ENCODE data around the gene DGLUCY. TPM values are rescaled to one million over a fixed set of nuclear protein-coding genes. Genes with fewer than 3 reads are reported as not detected.
A peak's percentile ranks its signal among the peaks of the same experiment; 100 is the strongest.

Gene DGLUCY
- total and polyA plus RNA-seq, 10 donors = 24.1 to 134 (median 96.7) TPM

DNA sequence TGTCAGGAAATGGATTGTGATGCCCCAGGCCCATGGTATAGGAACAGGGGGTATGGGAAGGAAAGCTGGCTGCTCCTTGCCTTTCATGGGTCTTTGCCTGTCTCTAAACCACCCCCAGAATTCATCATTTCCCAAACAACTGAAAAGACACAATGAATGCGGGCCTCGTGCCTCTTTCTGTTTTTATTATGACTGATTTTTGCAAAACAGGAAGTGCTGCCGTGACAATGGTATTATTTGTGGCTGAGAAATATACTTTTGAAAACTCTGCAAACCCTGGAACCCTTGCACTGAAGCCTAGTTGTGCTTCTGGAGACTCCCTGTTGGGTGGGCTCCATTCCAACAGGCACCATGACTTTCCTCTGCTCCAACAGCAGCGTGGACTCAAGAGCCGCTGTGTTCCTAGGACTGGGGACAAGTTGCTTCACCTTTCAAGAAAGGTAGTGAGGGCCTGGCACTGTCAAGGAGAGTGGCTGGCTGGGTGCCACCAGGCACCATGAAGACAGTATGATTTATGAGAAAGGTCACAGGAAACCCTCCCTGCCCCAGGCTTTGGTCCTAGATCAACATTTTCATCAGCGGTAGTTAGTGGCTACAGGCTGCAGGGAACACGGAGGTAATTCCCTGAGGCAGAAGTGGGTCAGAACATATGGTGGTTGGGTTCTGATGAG is 4.8 kb upstream of the DGLUCY start:
- intact Hi-C loops (cut with DNase I; ENCODE audit: low total_unique reads) = no loop called here
- Histone ChIP-seq H3K36me3 (no peaks in the 10 kb centered on the region), H3K4me3 (peak overlapping the region in 1 of 8 donors; percentile 18), H3K27ac (peak overlapping the region; percentile 31 to 75 (median 56)), H3K27me3 (replicated peaks in 1 of 7) (no peaks in the 10 kb centered on the region), H3K4me1 (peaks cover 11 to 37% (median 30%) of the 10 kb centered on the region in 6 donors), H3K9me3 (no peaks in the 10 kb centered on the region)
- 37 to 49% (median 43%) methylated on average over 7 of the region's 7 CpGs for WGBS, 5 donors
- TF ChIP-seq POLR2AphosphoS5 (IDR thresholded peaks at IDR 0.05) (no peak), POLR2A (IDR thresholded peaks at IDR 0.05) (no peak)
- TF ChIP-seq, protein P1, sequence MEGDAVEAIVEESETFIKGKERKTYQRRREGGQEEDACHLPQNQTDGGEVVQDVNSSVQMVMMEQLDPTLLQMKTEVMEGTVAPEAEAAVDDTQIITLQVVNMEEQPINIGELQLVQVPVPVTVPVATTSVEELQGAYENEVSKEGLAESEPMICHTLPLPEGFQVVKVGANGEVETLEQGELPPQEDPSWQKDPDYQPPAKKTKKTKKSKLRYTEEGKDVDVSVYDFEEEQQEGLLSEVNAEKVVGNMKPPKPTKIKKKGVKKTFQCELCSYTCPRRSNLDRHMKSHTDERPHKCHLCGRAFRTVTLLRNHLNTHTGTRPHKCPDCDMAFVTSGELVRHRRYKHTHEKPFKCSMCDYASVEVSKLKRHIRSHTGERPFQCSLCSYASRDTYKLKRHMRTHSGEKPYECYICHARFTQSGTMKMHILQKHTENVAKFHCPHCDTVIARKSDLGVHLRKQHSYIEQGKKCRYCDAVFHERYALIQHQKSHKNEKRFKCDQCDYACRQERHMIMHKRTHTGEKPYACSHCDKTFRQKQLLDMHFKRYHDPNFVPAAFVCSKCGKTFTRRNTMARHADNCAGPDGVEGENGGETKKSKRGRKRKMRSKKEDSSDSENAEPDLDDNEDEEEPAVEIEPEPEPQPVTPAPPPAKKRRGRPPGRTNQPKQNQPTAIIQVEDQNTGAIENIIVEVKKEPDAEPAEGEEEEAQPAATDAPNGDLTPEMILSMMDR (IDR thresholded peaks at IDR 0.05 in 8 of 11, conservative IDR thresholded peaks at IDR 0.05 in 3 of 11) = no peak
- DNase-seq = no peak

- Histone ChIP-seq H3K4me1 (peaks cover 20 to 58% (median 45%) of the 10 kb centered on the region in 6 donors), H3K9me3 (no peaks in the 10 kb centered on the region), H3K4me3 (no peak overlapping the region), H3K36me3 (peaks cover 0 to 1% (median 0%) of the 10 kb centered on the region in 6 donors), H3K27me3 (replicated peaks in 1 of 7) (no peaks in the 10 kb centered on the region), H3K27ac (no peak overlapping the region)
- 83 to 100% (median 97%) methylated on average over 1 of the region's 1 CpG for WGBS, 5 donors
- TF ChIP-seq POLR2A (IDR thresholded peaks at IDR 0.05) (no peak), POLR2AphosphoS5 (IDR thresholded peaks at IDR 0.05) (no peak)
- TF ChIP-seq, protein P1 (IDR thresholded peaks at IDR 0.05 in 8 of 11, conservative IDR thresholded peaks at IDR 0.05 in 3 of 11) = no peak
- intact Hi-C loops (cut with DNase I; ENCODE audit: low total_unique reads) = no loop called here
- DNase-seq = no peak
Measured at GRCh38 chr14:91111443-91111842, 2.4 kb upstream of the DGLUCY start.

GRCh38 chr14:91112194-91112593 is 1.7 kb upstream of the DGLUCY start:
- 94 to 98% (median 95%) methylated on average over 4 of the region's 4 CpGs for WGBS, 5 donors
- Histone ChIP-seq H3K36me3 (peaks cover 0 to 4% (median 0%) of the 10 kb centered on the region in 6 donors), H3K4me1 (peaks cover 27 to 65% (median 53%) of the 10 kb centered on the region in 6 donors), H3K9me3 (no peaks in the 10 kb centered on the region), H3K27ac (no peak overlapping the region), H3K27me3 (replicated peaks in 1 of 7) (no peaks in the 10 kb centered on the region), H3K4me3 (no peak overlapping the region)
- intact Hi-C loops (cut with DNase I; ENCODE audit: low total_unique reads) = no loop called here
- DNase-seq = peak; percentile 5
- TF ChIP-seq, protein P1 (IDR thresholded peaks at IDR 0.05 in 8 of 11, conservative IDR thresholded peaks at IDR 0.05 in 3 of 11) = no peak
- TF ChIP-seq POLR2A (IDR thresholded peaks at IDR 0.05) (no peak), POLR2AphosphoS5 (IDR thresholded peaks at IDR 0.05) (no peak)

Data from spleen (tissue), 11 donors.